GM12878 (cell line): Measurements from ENCODE around the gene NCAM1.

Experiments
- SRF ChIP-seq, 2 experiments: IDR thresholded peaks; 2 replicates each; pipeline ENCODE4 v1.6.1; 2011; ENCODE audit warnings: low read depth in 2 of 2, low read length in 2 of 2, mild to moderate bottlenecking in 1 of 2, moderate library complexity in 1 of 2
- TF ChIP-seq, protein P1 (sequence below): IDR thresholded peaks from 2 replicates; pipeline ENCODE4 v1.6.1; 2012; ENCODE audit warnings: low read length, inconsistent platforms
- TF ChIP-seq, protein P2 (sequence below): IDR thresholded peaks from 2 replicates; pipeline ENCODE4 v1.6.1; 2012; ENCODE audit warnings: mild to moderate bottlenecking, low read depth, low read length

DNA sequence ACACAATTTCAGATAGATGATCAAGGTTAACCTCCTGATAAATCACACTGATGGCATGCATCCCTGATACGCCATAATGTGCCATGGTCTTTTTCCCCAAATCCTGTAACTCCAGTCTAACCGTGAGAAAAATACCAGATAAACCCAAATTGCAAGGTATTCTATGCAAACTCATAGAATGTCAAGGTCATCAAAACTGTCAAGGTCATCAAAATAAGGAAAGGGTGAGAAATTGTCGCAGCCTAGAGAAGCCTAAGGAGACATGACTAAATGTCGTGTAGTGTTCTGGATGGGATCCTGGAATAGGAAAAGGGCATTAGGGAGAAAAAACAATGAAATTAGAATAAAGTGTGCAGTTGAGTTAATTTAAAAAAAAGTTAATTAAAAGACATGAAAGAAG, 357.9 kb downstream of the NCAM1 start:
- TF ChIP-seq SRF (IDR thresholded peaks at IDR 0.05; ENCODE audit: low read depth in 2 of 2, low read length in 2 of 2) = no peak
- TF ChIP-seq, protein P1, sequence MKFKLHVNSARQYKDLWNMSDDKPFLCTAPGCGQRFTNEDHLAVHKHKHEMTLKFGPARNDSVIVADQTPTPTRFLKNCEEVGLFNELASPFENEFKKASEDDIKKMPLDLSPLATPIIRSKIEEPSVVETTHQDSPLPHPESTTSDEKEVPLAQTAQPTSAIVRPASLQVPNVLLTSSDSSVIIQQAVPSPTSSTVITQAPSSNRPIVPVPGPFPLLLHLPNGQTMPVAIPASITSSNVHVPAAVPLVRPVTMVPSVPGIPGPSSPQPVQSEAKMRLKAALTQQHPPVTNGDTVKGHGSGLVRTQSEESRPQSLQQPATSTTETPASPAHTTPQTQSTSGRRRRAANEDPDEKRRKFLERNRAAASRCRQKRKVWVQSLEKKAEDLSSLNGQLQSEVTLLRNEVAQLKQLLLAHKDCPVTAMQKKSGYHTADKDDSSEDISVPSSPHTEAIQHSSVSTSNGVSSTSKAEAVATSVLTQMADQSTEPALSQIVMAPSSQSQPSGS = no peak
- TF ChIP-seq, protein P2, sequence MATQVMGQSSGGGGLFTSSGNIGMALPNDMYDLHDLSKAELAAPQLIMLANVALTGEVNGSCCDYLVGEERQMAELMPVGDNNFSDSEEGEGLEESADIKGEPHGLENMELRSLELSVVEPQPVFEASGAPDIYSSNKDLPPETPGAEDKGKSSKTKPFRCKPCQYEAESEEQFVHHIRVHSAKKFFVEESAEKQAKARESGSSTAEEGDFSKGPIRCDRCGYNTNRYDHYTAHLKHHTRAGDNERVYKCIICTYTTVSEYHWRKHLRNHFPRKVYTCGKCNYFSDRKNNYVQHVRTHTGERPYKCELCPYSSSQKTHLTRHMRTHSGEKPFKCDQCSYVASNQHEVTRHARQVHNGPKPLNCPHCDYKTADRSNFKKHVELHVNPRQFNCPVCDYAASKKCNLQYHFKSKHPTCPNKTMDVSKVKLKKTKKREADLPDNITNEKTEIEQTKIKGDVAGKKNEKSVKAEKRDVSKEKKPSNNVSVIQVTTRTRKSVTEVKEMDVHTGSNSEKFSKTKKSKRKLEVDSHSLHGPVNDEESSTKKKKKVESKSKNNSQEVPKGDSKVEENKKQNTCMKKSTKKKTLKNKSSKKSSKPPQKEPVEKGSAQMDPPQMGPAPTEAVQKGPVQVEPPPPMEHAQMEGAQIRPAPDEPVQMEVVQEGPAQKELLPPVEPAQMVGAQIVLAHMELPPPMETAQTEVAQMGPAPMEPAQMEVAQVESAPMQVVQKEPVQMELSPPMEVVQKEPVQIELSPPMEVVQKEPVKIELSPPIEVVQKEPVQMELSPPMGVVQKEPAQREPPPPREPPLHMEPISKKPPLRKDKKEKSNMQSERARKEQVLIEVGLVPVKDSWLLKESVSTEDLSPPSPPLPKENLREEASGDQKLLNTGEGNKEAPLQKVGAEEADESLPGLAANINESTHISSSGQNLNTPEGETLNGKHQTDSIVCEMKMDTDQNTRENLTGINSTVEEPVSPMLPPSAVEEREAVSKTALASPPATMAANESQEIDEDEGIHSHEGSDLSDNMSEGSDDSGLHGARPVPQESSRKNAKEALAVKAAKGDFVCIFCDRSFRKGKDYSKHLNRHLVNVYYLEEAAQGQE = no peak
